IMR-90 (cell line): ENCODE measurements around the gene ENPEP. TPM values are rescaled to one million over a fixed set of nuclear protein-coding genes. Genes with fewer than 3 reads are reported as not detected.
A peak's percentile ranks its signal among the peaks of the same experiment; 100 is the strongest.

Experiments
- ATAC-seq: fragments of 200-7000 bp; cut with Tn5 transposase; 2 replicates; pipeline ENCODE4 v1.9.1; 2020; ENCODE audit warnings: low read depth, mild to moderate bottlenecking, moderate library complexity
- BruUV-seq: library from RNA; stranded (reverse); fragments of 400-500 nt; replicated peaks from 2 replicates; lab custom pipeline; 2021; lab: Mats Ljungman, UMichigan
- CTCF ChIA-PET: fragments of 300-600 bp; formaldehyde crosslinking; extraction: SDS; loops from one replicate; lab custom pipeline; 2021; ENCODE audit warnings: antibody characterized with exemption; lab: Yijun Ruan, JAX
- POLR2A ChIA-PET: fragments of 300-600 bp; sonication (Branson Sonifier 250); formaldehyde crosslinking; loops from one replicate; lab custom pipeline; 2022; ENCODE audit warnings: antibody characterized with exemption; ENCODE audit not compliant: unreplicated experiment; lab: Charles Lee
- DNase-seq: peaks from one replicate; pipeline ENCODE4 v3.0.0; 2013
- H2AFZ ChIP-seq: replicated peaks from 2 replicates; pipeline ENCODE3; 2013; ENCODE audit warnings: low read length, mild to moderate bottlenecking; ENCODE audit not compliant: poor library complexity
- H2AK5ac ChIP-seq: 2 replicates; pipeline ENCODE4 v1.6.1; 2013; ENCODE audit warnings: low read depth, low read length, inconsistent platforms
- H2AK9ac ChIP-seq: replicated peaks from 2 replicates; pipeline ENCODE3; 2013; ENCODE audit warnings: mild to moderate bottlenecking, low read depth, low read length, moderate library complexity; ENCODE audit not compliant: poor library complexity
- H2BK120ac ChIP-seq: 2 replicates; pipeline ENCODE4 v1.6.1; 2013; ENCODE audit warnings: low read depth, low read length, inconsistent platforms
- H2BK15ac ChIP-seq: 3 replicates; pipeline ENCODE4 v1.6.1; 2013; ENCODE audit warnings: low read depth, low read length, inconsistent platforms
- H2BK20ac ChIP-seq: 2 replicates; pipeline ENCODE4 v1.6.1; 2013; ENCODE audit warnings: low read depth, mild to moderate bottlenecking, inconsistent platforms, low read length, moderate library complexity
- H2BK5ac ChIP-seq: 2 replicates; pipeline ENCODE4 v1.6.1; 2013; ENCODE audit warnings: mild to moderate bottlenecking, low read depth, low read length, inconsistent platforms; ENCODE audit not compliant: poor library complexity, severe bottlenecking
- H3K14ac ChIP-seq: replicated peaks from 2 replicates; pipeline ENCODE4 v1.6.1; 2013; ENCODE audit warnings: low read depth, low read length, inconsistent platforms
- H3K18ac ChIP-seq: 2 replicates; pipeline ENCODE4 v1.6.1; 2013; ENCODE audit warnings: low read depth, low read length, control low read depth
- H3K23ac ChIP-seq: 2 replicates; pipeline ENCODE4 v1.6.1; 2013; ENCODE audit warnings: low read depth, low read length, inconsistent platforms
- H3K27ac ChIP-seq: 2 replicates; pipeline ENCODE4 v1.5.1; 2013; ENCODE audit warnings: mild to moderate bottlenecking, control low read depth, low read length; ENCODE audit not compliant: insufficient read depth
- H3K27me3 ChIP-seq: 2 replicates; pipeline ENCODE4 v1.6.1; 2013; ENCODE audit warnings: low read length; ENCODE audit not compliant: control insufficient read depth, insufficient read depth
- H3K36me3 ChIP-seq: 2 replicates; pipeline ENCODE4 v1.6.1; 2013; ENCODE audit warnings: low read length, mixed read lengths; ENCODE audit not compliant: control insufficient read depth, insufficient read depth
- H3K4ac ChIP-seq: 2 replicates; pipeline ENCODE4 v1.6.1; 2013; ENCODE audit warnings: low read depth, low read length, inconsistent platforms
- H3K4me1 ChIP-seq: 2 replicates; pipeline ENCODE4 v1.6.1; 2013; ENCODE audit warnings: low read length, mixed read lengths; ENCODE audit not compliant: control insufficient read depth, insufficient read depth
- H3K4me2 ChIP-seq: 2 replicates; pipeline ENCODE4 v1.6.1; 2013; ENCODE audit warnings: low read depth, mild to moderate bottlenecking, control low read depth, low read length, moderate library complexity
- H3K4me3 ChIP-seq: 2 replicates; pipeline ENCODE4 v1.5.1; 2013; ENCODE audit warnings: low read depth, mild to moderate bottlenecking, control low read depth, low read length, moderate library complexity; ENCODE audit not compliant: insufficient read depth
- H3K56ac ChIP-seq: 2 replicates; pipeline ENCODE4 v1.6.1; 2013; ENCODE audit warnings: low read length, inconsistent platforms; ENCODE audit not compliant: insufficient read depth; ENCODE audit errors: extremely low read depth
- H3K79me1 ChIP-seq, 2 experiments: 2 replicates each; pipeline ENCODE4 v1.6.1; 2013; ENCODE audit warnings: low read length in 2 of 2, inconsistent platforms in 1 of 2, low read depth in 1 of 2
- H3K9ac ChIP-seq: 2 replicates; pipeline ENCODE4 v1.6.1; 2013; ENCODE audit warnings: low read depth, low read length, control low read depth
- H3K9me1 ChIP-seq: 2 replicates; pipeline ENCODE4 v1.6.1; 2013; ENCODE audit warnings: low read length, inconsistent platforms; ENCODE audit not compliant: insufficient read depth
- H3K9me3 ChIP-seq: 2 replicates; pipeline ENCODE4 v1.6.1; 2013; ENCODE audit warnings: low read length; ENCODE audit not compliant: control insufficient read depth, insufficient read depth
- H4K20me1 ChIP-seq: 2 replicates; pipeline ENCODE4 v1.6.1; 2013; ENCODE audit warnings: low read length, inconsistent platforms; ENCODE audit not compliant: insufficient read depth
- H4K5ac ChIP-seq: 2 replicates; pipeline ENCODE4 v1.6.1; 2013; ENCODE audit warnings: mild to moderate bottlenecking, low read depth, low read length, control low read depth
- H4K8ac ChIP-seq, 2 experiments: 2 replicates each; pipeline ENCODE4 v1.6.1; 2013; ENCODE audit warnings: low read depth in 2 of 2, low read length in 2 of 2, control low read depth in 1 of 2, inconsistent platforms in 1 of 2
- H4K91ac ChIP-seq: 2 replicates; pipeline ENCODE4 v1.6.1; 2013; ENCODE audit warnings: low read depth, low read length, inconsistent platforms; ENCODE audit not compliant: insufficient read depth
- BHLHE40 ChIP-seq: fragments of 150-350 bp; IDR thresholded peaks from 2 replicates; pipeline ENCODE4 v1.6.1; 2016; ENCODE audit warnings: mild to moderate bottlenecking, low read depth, low read length
- CEBPB ChIP-seq: IDR thresholded peaks from 2 replicates; pipeline ENCODE4 v1.6.1; 2012; ENCODE audit warnings: low read depth, low read length, improper control_type of control experiment
- CHD1 ChIP-seq: IDR thresholded peaks from 2 replicates; pipeline ENCODE4 v1.6.1; 2012; ENCODE audit warnings: low read depth, low read length, improper control_type of control experiment
- FOS ChIP-seq: fragments of 150-350 bp; IDR thresholded peaks from 2 replicates; pipeline ENCODE4 v1.6.1; 2016; ENCODE audit warnings: low read depth, low read length
- MAFK ChIP-seq: IDR thresholded peaks from 2 replicates; pipeline ENCODE4 v1.6.1; 2012; ENCODE audit warnings: low read depth, low read length, improper control_type of control experiment
- MAZ ChIP-seq: IDR thresholded peaks from 2 replicates; pipeline ENCODE4 v1.6.1; 2012; ENCODE audit warnings: low read depth, mild to moderate bottlenecking, low read length, improper control_type of control experiment, moderate library complexity, borderline replicate concordance
- MXI1 ChIP-seq: IDR thresholded peaks from 2 replicates; pipeline ENCODE4 v1.6.1; 2012; ENCODE audit warnings: low read depth, mild to moderate bottlenecking, low read length, moderate library complexity, borderline replicate concordance
- NFE2L2 ChIP-seq: fragments of 150-350 bp; IDR thresholded peaks from 2 replicates; pipeline ENCODE4 v1.6.1; 2016; ENCODE audit warnings: low read depth, mild to moderate bottlenecking, low read length
- POLR2A ChIP-seq: IDR thresholded peaks from 2 replicates; pipeline ENCODE4 v1.6.1; 2012; ENCODE audit warnings: mild to moderate bottlenecking, low read depth, low read length
- RAD21 ChIP-seq: IDR thresholded peaks from 2 replicates; pipeline ENCODE4 v1.6.1; 2012; ENCODE audit warnings: low read length, improper control_type of control experiment
- RCOR1 ChIP-seq: IDR thresholded peaks from 2 replicates; pipeline ENCODE4 v1.6.1; 2012; ENCODE audit warnings: mild to moderate bottlenecking, low read length, improper control_type of control experiment; ENCODE audit not compliant: insufficient replicate concordance
- RFX5 ChIP-seq: IDR thresholded peaks from 2 replicates; pipeline ENCODE4 v1.8.0; 2012; ENCODE audit warnings: low read depth, mild to moderate bottlenecking, low read length, moderate library complexity
- SMC3 ChIP-seq: fragments of 150-350 bp; IDR thresholded peaks from 2 replicates; pipeline ENCODE4 v1.6.1; 2016; ENCODE audit warnings: low read depth, mild to moderate bottlenecking, antibody characterized with exemption, low read length, moderate library complexity
- WGBS, 2 experiments: methylation state at CpG; one replicate each; pipeline versions ENCODE4 v1.1.5 to v1.1.7; 2013; ENCODE audit warnings: missing lambda C conversion rate in 2 of 2; ENCODE audit not compliant: insufficient read length in 1 of 2; ENCODE audit errors: extremely low coverage in 2 of 2; 5-methylcytosine and 5-hydroxymethylcytosine counted together
- dilution Hi-C: fragments of 300-500 bp; cut with HindIII; formaldehyde crosslinking; loops from one replicate; pipeline ENCODE4 v1.14.3; 2018; ENCODE audit warnings: low sequenced_read_pairs; ENCODE audit not compliant: unreplicated experiment
- in situ Hi-C: fragments of 300-500 bp; cut with MboI; formaldehyde crosslinking; loops from 3 replicates; pipeline ENCODE4 v1.14.3; 2019; ENCODE audit warnings: low sequenced_read_pairs, inconsistent platforms, mixed read lengths
- intact Hi-C: fragments of 100-400 bp; cut with micrococcal nuclease; formaldehyde crosslinking; loops from 2 replicates; pipeline ENCODE4 v1.10.0; 2022
- polyA plus RNA-seq, 3 experiments: library from polyadenylated mRNA; depleted of rRNA; stranded (reverse); fragments of >200 nt; gene quantifications; 2 replicates each; pipeline ENCODE4 v1.2.3, GENCODE V29; 2012; ENCODE audit warnings: low replicate concordance in 1 of 3
- total RNA-seq: library from RNA; depleted of rRNA; stranded (reverse); fragments of >200 nt; gene quantifications from 2 replicates; pipeline ENCODE4 v1.2.3, GENCODE V29; 2012
- TF ChIP-seq, protein P1 (sequence below): fragments of 150-350 bp; IDR thresholded peaks from 2 replicates; pipeline ENCODE4 v1.6.1; 2016; ENCODE audit warnings: low read depth, mild to moderate bottlenecking, low read length, moderate library complexity, borderline replicate concordance
- TF ChIP-seq, protein P2 (sequence below): conservative IDR thresholded peaks from 2 replicates; pipeline ENCODE4 v1.5.1; 2012; ENCODE audit warnings: mild to moderate bottlenecking, low read depth, low read length, improper control_type of control experiment
- TF ChIP-seq, protein P3 (sequence below): fragments of 150-350 bp; IDR thresholded peaks from 2 replicates; pipeline ENCODE4 v1.6.1; 2017; ENCODE audit warnings: mild to moderate bottlenecking, antibody characterized with exemption, low read length, low read depth

The ENPEP gene
- total and polyA plus RNA-seq, 2 of the 4 experiments (the other 2 are of a cell fraction), result 0.12 to 0.18 TPM

DNA sequence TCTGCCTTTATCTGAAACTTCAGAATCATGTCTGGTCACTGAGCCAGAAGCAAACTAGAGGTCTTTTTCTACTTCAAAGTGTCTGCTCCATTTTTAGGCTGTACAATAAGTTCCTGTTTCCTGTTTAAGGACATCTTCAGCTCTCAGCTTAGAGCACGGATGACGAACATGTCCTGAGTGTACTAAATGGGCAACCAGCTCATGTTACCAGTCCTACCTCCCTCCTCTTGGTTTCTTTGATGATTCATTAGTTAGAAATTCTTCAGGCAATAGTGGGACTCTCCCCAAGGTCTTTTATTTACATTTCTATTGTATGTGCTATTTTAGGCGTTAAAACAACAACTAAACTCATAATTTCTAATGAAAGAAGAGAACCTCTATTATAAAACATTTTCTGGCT lies 58.0 kb downstream of the ENPEP start:
- H3K23ac ChIP-seq, result no peak overlapping the region
- H3K9ac ChIP-seq, result no peak overlapping the region
- in situ Hi-C loops (no loop called here), intact Hi-C loops (no loop called here), dilution Hi-C loops (no loop called here)
- no peak overlapping the region; the same call in 1 of the 2 replicates for H3K4me2 ChIP-seq
- H3K9me1 ChIP-seq, result no peaks in the 10 kb centered on the region
- no peak for TF ChIP-seq CHD1
- peak; percentile 73 for TF ChIP-seq FOS
- TF ChIP-seq RCOR1, result no peak
- no peak for TF ChIP-seq POLR2A
- TF ChIP-seq CEBPB, result peak; percentile 76
- TF ChIP-seq BHLHE40, result no peak
- TF ChIP-seq MAFK, result no peak
- no peak; the same call in 1 of the 2 replicates for TF ChIP-seq MAZ
- TF ChIP-seq, protein P1, sequence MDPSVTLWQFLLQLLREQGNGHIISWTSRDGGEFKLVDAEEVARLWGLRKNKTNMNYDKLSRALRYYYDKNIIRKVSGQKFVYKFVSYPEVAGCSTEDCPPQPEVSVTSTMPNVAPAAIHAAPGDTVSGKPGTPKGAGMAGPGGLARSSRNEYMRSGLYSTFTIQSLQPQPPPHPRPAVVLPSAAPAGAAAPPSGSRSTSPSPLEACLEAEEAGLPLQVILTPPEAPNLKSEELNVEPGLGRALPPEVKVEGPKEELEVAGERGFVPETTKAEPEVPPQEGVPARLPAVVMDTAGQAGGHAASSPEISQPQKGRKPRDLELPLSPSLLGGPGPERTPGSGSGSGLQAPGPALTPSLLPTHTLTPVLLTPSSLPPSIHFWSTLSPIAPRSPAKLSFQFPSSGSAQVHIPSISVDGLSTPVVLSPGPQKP, result no peak
- TF ChIP-seq RFX5, result no peak
- TF ChIP-seq SMC3, result no peak
- TF ChIP-seq MXI1, result no peak
- TF ChIP-seq, protein P2, sequence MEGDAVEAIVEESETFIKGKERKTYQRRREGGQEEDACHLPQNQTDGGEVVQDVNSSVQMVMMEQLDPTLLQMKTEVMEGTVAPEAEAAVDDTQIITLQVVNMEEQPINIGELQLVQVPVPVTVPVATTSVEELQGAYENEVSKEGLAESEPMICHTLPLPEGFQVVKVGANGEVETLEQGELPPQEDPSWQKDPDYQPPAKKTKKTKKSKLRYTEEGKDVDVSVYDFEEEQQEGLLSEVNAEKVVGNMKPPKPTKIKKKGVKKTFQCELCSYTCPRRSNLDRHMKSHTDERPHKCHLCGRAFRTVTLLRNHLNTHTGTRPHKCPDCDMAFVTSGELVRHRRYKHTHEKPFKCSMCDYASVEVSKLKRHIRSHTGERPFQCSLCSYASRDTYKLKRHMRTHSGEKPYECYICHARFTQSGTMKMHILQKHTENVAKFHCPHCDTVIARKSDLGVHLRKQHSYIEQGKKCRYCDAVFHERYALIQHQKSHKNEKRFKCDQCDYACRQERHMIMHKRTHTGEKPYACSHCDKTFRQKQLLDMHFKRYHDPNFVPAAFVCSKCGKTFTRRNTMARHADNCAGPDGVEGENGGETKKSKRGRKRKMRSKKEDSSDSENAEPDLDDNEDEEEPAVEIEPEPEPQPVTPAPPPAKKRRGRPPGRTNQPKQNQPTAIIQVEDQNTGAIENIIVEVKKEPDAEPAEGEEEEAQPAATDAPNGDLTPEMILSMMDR, result no peak
- no peak for TF ChIP-seq NFE2L2
- no peak for TF ChIP-seq RAD21
- TF ChIP-seq, protein P3, sequence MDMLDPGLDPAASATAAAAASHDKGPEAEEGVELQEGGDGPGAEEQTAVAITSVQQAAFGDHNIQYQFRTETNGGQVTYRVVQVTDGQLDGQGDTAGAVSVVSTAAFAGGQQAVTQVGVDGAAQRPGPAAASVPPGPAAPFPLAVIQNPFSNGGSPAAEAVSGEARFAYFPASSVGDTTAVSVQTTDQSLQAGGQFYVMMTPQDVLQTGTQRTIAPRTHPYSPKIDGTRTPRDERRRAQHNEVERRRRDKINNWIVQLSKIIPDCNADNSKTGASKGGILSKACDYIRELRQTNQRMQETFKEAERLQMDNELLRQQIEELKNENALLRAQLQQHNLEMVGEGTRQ, result no peak
- no peaks in the 10 kb centered on the region for H3K79me1 ChIP-seq
- H2BK5ac ChIP-seq, result peak overlapping the region; percentile 90
- peak overlapping the region; percentile 66; the same call in 1 of the 2 replicates for H2BK20ac ChIP-seq
- BruUV-seq, result no TSS peak
- no peak overlapping the region for H2BK15ac ChIP-seq
- H3K27ac ChIP-seq, result no peak overlapping the region
- no peak overlapping the region for H3K4me3 ChIP-seq
- H2BK120ac ChIP-seq, result peak overlapping the region; percentile 63; the same call in 1 of the 2 replicates
- peaks cover 4% of the 10 kb centered on the region for H3K4me1 ChIP-seq
- ChIA-PET CTCF (interaction anchor here (0.6 to 1.2 kb wide), 3 partner anchors 15 to 1426 kb away, joined by 3 to 6 read pairs (median 3); no protein-coding TSS in a partner anchor), POLR2A (no interaction called here)
- H4K5ac ChIP-seq, result no peak overlapping the region; the same call in 1 of the 2 replicates
- peak overlapping the region; percentile 28; the same call in 1 of the 2 replicates for H3K4ac ChIP-seq
- peak; percentile 98 for DNase-seq
- peak overlapping the region; percentile 40; the same call in 1 of the 2 replicates for H4K91ac ChIP-seq
- 0 out of 2 replicates have a peak overlapping the region, but pooled peaks have one; percentile 2 for H3K56ac ChIP-seq
- H3K18ac ChIP-seq, result peak overlapping the region; percentile 55; the same call in 1 of the 2 replicates
- peak overlapping the region; percentile 1 to 59; a peak in 2 of 4 replicates for H4K8ac ChIP-seq
- no peaks in the 10 kb centered on the region; the same call in 1 of the 2 replicates for H3K9me3 ChIP-seq
- H3K27me3 ChIP-seq, result no peaks in the 10 kb centered on the region
- ATAC-seq, result peak; percentile 97
- WGBS, 2 experiments, result no CpG with 5 or more reads among the region's 3 CpGs
- H3K14ac ChIP-seq, result no peak overlapping the region
- H3K36me3 ChIP-seq, result no peaks in the 10 kb centered on the region
- no peak overlapping the region for H2AK9ac ChIP-seq
- no peak overlapping the region for H2AK5ac ChIP-seq
- H2AFZ ChIP-seq, result no peak overlapping the region
- H4K20me1 ChIP-seq, result no peaks in the 10 kb centered on the region
